ENCODE results near the gene ARFIP1. TPM values are rescaled to one million over a fixed set of nuclear protein-coding genes. Genes with fewer than 3 reads are reported as not detected.
"Not testable (repeated sequence)": the region's sequence is repeated elsewhere in the genome, so short reads cannot be mapped to it uniquely, and the experiment has no call there.

Gene ARFIP1
- total and polyA plus RNA-seq, 2 donors: 18.5 to 26.7 TPM

DNA sequence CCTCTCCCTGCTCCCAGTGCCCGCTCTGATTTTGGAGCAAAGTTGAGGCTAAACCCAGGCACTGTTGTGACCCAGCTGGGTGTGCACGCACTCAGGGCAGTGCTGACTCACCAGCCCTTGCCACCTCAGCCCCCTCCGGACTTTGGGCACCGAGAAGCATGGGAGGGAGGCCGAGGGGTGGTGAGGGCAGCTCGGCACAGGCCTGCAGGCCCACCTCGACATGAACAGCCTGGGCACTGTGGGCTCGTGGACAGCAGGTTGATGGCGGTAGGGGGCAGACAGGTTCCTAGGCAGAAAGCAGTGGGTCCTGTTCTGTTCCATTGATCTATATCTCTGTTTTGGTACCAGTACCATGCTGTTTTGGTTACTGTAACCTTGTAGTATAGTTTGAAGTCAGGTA, 31.1 kb upstream of the ARFIP1 start:
- 99% methylated on average over 9 of the region's 9 CpGs for WGBS

DNA sequence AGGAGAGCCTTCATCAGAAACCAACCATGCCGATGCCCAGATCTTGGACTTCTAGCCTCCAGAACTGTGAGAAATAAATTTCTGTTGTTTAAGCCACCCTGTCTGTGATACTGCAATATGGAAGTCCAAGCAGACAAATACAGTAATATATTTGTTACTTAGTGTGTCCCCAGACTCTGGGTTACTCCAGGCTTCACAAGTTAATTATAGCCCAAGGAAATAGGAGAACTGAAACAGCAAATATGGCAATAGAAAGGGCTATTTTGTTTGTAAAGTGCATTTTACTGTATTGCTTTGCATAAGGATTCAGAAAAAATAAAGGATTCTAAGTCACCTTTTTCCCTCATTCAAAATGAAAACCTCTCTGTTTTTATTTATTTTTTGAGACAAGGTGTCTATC, 16.0 kb upstream of the ARFIP1 start:
- Histone ChIP-seq H3K27me3 (ENCODE audit: control insufficient read depth in 2 of 2, insufficient read depth in 1 of 2, low read length in 1 of 2) (no peaks in the 10 kb centered on the region), H3K4me1 (ENCODE audit: control insufficient read depth in 2 of 2, insufficient read depth in 2 of 2, low read length in 2 of 2) (no peaks in the 10 kb centered on the region), H3K9me3 (ENCODE audit: control insufficient read depth in 2 of 2, insufficient read depth in 1 of 2, low read length in 1 of 2) (no peaks in the 10 kb centered on the region), H3K27ac (ENCODE audit: low read depth in 1 of 2, low read length in 1 of 2) (no peak overlapping the region), H3K4me3 (ENCODE audit: low read length in 2 of 2) (no peak overlapping the region), H3K36me3 (ENCODE audit: control insufficient read depth in 2 of 2, insufficient read depth in 2 of 2, low read length in 1 of 2) (no peaks in the 10 kb centered on the region)
- WGBS: 93% methylated on average over 1 of the region's 1 CpG
- no peak for DNase-seq (ENCODE audit: low read depth in 6 of 9, low spot score in 9 of 9)

More for the DNA sequence above, 31.1 kb upstream of the ARFIP1 start:
- no peak overlapping the region for H3K27ac ChIP-seq (ENCODE audit: low read depth in 1 of 2, low read length in 1 of 2)
- no peaks in the 10 kb centered on the region for H3K36me3 ChIP-seq (ENCODE audit: control insufficient read depth in 2 of 2, insufficient read depth in 2 of 2, low read length in 1 of 2)
- no peak for DNase-seq (ENCODE audit: low read depth in 6 of 9, low spot score in 9 of 9)
- H3K27me3 ChIP-seq (ENCODE audit: control insufficient read depth in 2 of 2, insufficient read depth in 1 of 2, low read length in 1 of 2): no peaks in the 10 kb centered on the region
- peaks cover 0 to 20% of the 10 kb centered on the region in 2 donors for H3K9me3 ChIP-seq (ENCODE audit: control insufficient read depth in 2 of 2, insufficient read depth in 1 of 2, low read length in 1 of 2)
- H3K4me3 ChIP-seq (ENCODE audit: low read length in 2 of 2): no peak overlapping the region
- no peaks in the 10 kb centered on the region for H3K4me1 ChIP-seq (ENCODE audit: control insufficient read depth in 2 of 2, insufficient read depth in 2 of 2, low read length in 2 of 2)

- not testable (repeated sequence) for H3K9me3 ChIP-seq (ENCODE audit: control insufficient read depth in 2 of 2, insufficient read depth in 1 of 2, low read length in 1 of 2); H3K27ac ChIP-seq (ENCODE audit: low read depth in 1 of 2, low read length in 1 of 2); H3K4me1 ChIP-seq (ENCODE audit: control insufficient read depth in 2 of 2, insufficient read depth in 2 of 2, low read length in 2 of 2); H3K27me3 ChIP-seq (ENCODE audit: control insufficient read depth in 2 of 2, insufficient read depth in 1 of 2, low read length in 1 of 2); DNase-seq (ENCODE audit: low read depth in 6 of 9, low spot score in 9 of 9); H3K36me3 ChIP-seq (ENCODE audit: control insufficient read depth in 2 of 2, insufficient read depth in 2 of 2, low read length in 1 of 2); H3K4me3 ChIP-seq (ENCODE audit: low read length in 2 of 2)
- 94% methylated on average over 54 of the region's 54 CpGs for WGBS
Measured at GRCh38 chr4:152765069-152765737, 14.6 kb upstream of the ARFIP1 start.

- no peak overlapping the region for H3K4me3 ChIP-seq (ENCODE audit: low read length in 2 of 2)
- H3K9me3 ChIP-seq (ENCODE audit: control insufficient read depth in 2 of 2, insufficient read depth in 1 of 2, low read length in 1 of 2): no peaks in the 10 kb centered on the region
- H3K27ac ChIP-seq (ENCODE audit: low read depth in 1 of 2, low read length in 1 of 2): no peak overlapping the region
- 40% methylated on average over 3 of the region's 3 CpGs for WGBS
- no peak for DNase-seq (ENCODE audit: low read depth in 6 of 9, low spot score in 9 of 9)
- no peaks in the 10 kb centered on the region for H3K4me1 ChIP-seq (ENCODE audit: control insufficient read depth in 2 of 2, insufficient read depth in 2 of 2, low read length in 2 of 2)
- H3K36me3 ChIP-seq (ENCODE audit: control insufficient read depth in 2 of 2, insufficient read depth in 2 of 2, low read length in 1 of 2): no peaks in the 10 kb centered on the region
- no peaks in the 10 kb centered on the region for H3K27me3 ChIP-seq (ENCODE audit: control insufficient read depth in 2 of 2, insufficient read depth in 1 of 2, low read length in 1 of 2)
Measured at GRCh38 chr4:152771741-152772533, 7.8 kb upstream of the ARFIP1 start.

DNA sequence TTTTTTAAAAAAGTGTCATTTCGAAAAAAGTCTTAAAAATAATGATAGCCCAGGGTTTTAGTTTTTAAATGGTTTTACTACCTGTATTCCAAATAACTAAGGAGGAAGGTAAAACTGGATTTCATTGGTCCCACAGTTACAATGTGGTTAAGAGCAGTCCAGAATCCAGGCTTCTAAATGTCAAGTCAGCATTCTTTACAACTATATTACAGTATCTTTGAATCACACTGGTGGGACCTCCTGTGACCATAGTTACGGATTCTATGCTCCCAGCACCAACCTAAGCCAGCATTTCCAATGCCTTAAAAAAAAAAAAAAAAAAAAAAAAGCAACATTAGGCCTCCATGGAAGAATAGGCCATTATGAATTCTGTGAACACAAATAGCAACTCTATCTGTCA, 6.4 kb upstream of the ARFIP1 start:
- no peak for DNase-seq (ENCODE audit: low read depth in 6 of 9, low spot score in 9 of 9)
- Histone ChIP-seq H3K36me3 (ENCODE audit: control insufficient read depth in 2 of 2, insufficient read depth in 2 of 2, low read length in 1 of 2) (no peaks in the 10 kb centered on the region), H3K27me3 (ENCODE audit: control insufficient read depth in 2 of 2, insufficient read depth in 1 of 2, low read length in 1 of 2) (no peaks in the 10 kb centered on the region), H3K4me3 (ENCODE audit: low read length in 2 of 2) (no peak overlapping the region), H3K4me1 (ENCODE audit: control insufficient read depth in 2 of 2, insufficient read depth in 2 of 2, low read length in 2 of 2) (no peaks in the 10 kb centered on the region), H3K9me3 (ENCODE audit: control insufficient read depth in 2 of 2, insufficient read depth in 1 of 2, low read length in 1 of 2) (no peaks in the 10 kb centered on the region), H3K27ac (ENCODE audit: low read depth in 1 of 2, low read length in 1 of 2) (no peak overlapping the region)
- 96% methylated on average over 2 of the region's 2 CpGs for WGBS

DNA sequence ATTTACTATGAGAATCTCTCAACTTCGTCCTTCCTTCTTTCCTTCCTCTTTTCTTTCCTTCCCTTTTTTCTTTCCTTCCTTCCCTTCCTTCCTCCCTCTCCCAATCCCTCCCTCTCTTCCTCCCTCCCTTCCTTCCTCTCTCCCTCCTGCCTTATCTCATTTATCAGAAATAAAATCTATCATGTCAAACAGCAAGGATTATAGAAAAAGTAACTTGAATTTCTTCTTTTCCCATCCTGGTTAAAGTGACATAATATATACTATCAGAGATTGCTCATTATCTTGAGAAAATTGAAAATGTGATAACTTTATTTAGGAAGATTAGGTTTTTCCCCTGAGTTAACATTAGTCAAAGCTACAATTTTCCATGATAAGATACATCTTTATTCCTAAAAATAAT, 5.8 kb upstream of the ARFIP1 start:
- Histone ChIP-seq H3K4me3 (ENCODE audit: low read length in 2 of 2) (no peak overlapping the region), H3K4me1 (ENCODE audit: control insufficient read depth in 2 of 2, insufficient read depth in 2 of 2, low read length in 2 of 2) (peaks cover 2 to 4% of the 10 kb centered on the region in 2 donors), H3K9me3 (ENCODE audit: control insufficient read depth in 2 of 2, insufficient read depth in 1 of 2, low read length in 1 of 2) (no peaks in the 10 kb centered on the region), H3K36me3 (ENCODE audit: control insufficient read depth in 2 of 2, insufficient read depth in 2 of 2, low read length in 1 of 2) (no peaks in the 10 kb centered on the region), H3K27me3 (ENCODE audit: control insufficient read depth in 2 of 2, insufficient read depth in 1 of 2, low read length in 1 of 2) (no peaks in the 10 kb centered on the region), H3K27ac (ENCODE audit: low read depth in 1 of 2, low read length in 1 of 2) (no peak overlapping the region)
- no peak for DNase-seq (ENCODE audit: low read depth in 6 of 9, low spot score in 9 of 9)
- 49% methylated on average over 1 of the region's 1 CpG for WGBS

DNA sequence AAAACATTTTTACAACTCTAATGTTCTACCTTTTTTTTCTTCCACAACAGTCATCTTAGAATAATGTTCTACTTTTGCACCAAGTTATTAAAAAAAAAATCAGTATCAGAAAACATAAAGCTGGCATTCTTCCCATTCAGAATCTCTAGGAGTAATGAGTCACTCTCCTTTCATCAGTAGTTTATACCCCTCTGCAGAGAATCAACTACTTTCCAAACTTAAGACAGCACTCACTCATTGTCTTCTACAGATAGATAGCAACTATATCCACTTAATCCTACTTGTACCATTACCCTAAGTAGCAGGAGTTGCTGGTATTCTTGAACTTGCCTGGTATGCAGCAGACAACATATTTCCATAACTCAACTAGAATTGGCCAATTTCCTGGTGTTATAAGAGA, 3.4 kb upstream of the ARFIP1 start:
- Histone ChIP-seq H3K27ac (ENCODE audit: low read depth in 1 of 2, low read length in 1 of 2) (no peak overlapping the region), H3K4me3 (ENCODE audit: low read length in 2 of 2) (no peak overlapping the region), H3K36me3 (ENCODE audit: control insufficient read depth in 2 of 2, insufficient read depth in 2 of 2, low read length in 1 of 2) (no peaks in the 10 kb centered on the region), H3K4me1 (ENCODE audit: control insufficient read depth in 2 of 2, insufficient read depth in 2 of 2, low read length in 2 of 2) (peaks cover 5 to 10% of the 10 kb centered on the region in 2 donors), H3K9me3 (ENCODE audit: control insufficient read depth in 2 of 2, insufficient read depth in 1 of 2, low read length in 1 of 2) (no peaks in the 10 kb centered on the region), H3K27me3 (ENCODE audit: control insufficient read depth in 2 of 2, insufficient read depth in 1 of 2, low read length in 1 of 2) (no peaks in the 10 kb centered on the region)
- no peak for DNase-seq (ENCODE audit: low read depth in 6 of 9, low spot score in 9 of 9)

- no peaks in the 10 kb centered on the region for H3K27me3 ChIP-seq (ENCODE audit: control insufficient read depth in 2 of 2, insufficient read depth in 1 of 2, low read length in 1 of 2)
- H3K27ac ChIP-seq (ENCODE audit: low read depth in 1 of 2, low read length in 1 of 2): no peak overlapping the region
- no peak for DNase-seq (ENCODE audit: low read depth in 6 of 9, low spot score in 9 of 9)
- H3K36me3 ChIP-seq (ENCODE audit: control insufficient read depth in 2 of 2, insufficient read depth in 2 of 2, low read length in 1 of 2): no peaks in the 10 kb centered on the region
- H3K4me1 ChIP-seq (ENCODE audit: control insufficient read depth in 2 of 2, insufficient read depth in 2 of 2, low read length in 2 of 2): peaks cover 5 to 14% of the 10 kb centered on the region in 2 donors
- no peaks in the 10 kb centered on the region for H3K9me3 ChIP-seq (ENCODE audit: control insufficient read depth in 2 of 2, insufficient read depth in 1 of 2, low read length in 1 of 2)
- H3K4me3 ChIP-seq (ENCODE audit: low read length in 2 of 2): no peak overlapping the region
- 100% methylated on average over 1 of the region's 1 CpG for WGBS
Measured at GRCh38 chr4:152777488-152777887, 2.3 kb upstream of the ARFIP1 start.

DNA sequence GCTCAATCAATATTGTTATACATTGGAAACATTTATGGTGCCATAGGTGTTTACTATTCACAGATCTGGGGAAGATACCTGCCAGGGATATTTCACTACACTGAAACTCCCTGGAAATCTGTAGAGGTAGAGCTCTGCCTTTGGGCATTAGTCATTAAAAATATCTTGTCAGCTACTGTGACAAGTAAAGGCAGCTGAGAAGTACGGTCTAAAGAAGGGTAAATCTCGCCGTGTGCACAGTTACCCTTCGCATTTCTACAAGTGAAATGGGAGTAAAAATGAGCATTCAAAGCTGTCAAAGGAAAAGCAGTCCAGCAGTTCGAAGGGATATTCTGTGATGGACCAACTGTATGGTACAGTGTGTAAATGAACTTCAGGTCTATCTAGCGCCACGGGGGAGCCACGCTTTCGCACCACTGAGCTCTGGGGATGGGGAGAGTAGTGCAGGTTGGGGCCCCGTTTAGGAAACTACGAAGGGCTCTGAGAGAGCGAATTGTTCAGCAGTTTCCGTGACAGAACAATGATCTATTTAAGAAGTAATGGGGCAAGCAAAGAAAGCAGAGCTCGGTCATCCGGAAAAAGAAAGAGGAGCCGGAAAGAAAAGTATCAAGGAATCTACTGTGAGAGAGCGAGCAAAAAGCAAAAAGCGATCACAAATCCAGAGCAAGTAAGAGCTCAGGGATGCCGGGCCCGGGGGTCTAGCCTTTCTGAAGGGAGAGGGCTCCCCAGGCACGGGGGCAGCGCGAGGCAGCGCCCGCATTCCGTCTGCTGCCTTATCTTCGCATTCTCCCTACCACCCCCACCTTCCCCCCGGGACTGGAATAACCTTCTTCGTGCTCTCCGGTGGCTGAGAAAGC, 870 bp upstream of the ARFIP1 start:
- Histone ChIP-seq H3K27me3 (ENCODE audit: control insufficient read depth in 2 of 2, insufficient read depth in 1 of 2, low read length in 1 of 2) (no peaks in the 10 kb centered on the region), H3K9me3 (ENCODE audit: control insufficient read depth in 2 of 2, insufficient read depth in 1 of 2, low read length in 1 of 2) (no peaks in the 10 kb centered on the region), H3K4me3 (ENCODE audit: low read length in 2 of 2) (peak overlapping the region; percentile 62 to 92), H3K36me3 (ENCODE audit: control insufficient read depth in 2 of 2, insufficient read depth in 2 of 2, low read length in 1 of 2) (no peaks in the 10 kb centered on the region), H3K27ac (ENCODE audit: low read depth in 1 of 2, low read length in 1 of 2) (peak overlapping the region; percentile 81 to 87), H3K4me1 (ENCODE audit: control insufficient read depth in 2 of 2, insufficient read depth in 2 of 2, low read length in 2 of 2) (peaks cover 5 to 14% of the 10 kb centered on the region in 2 donors)
- DNase-seq (ENCODE audit: low read depth in 6 of 9, low spot score in 9 of 9): peak; percentile 6 to 67 (median 28)
- WGBS: 3% methylated on average over 30 of the region's 30 CpGs

Data from thymus (tissue), 11 donors.